ENCODE measurements around the gene TMEM164.
A peak's percentile ranks its signal among the peaks of the same experiment; 100 is the strongest.
"Not testable (repeated sequence)": the region's sequence is repeated elsewhere in the genome, so short reads cannot be mapped to it uniquely, and the experiment has no call there.

Gene TMEM164

DNA sequence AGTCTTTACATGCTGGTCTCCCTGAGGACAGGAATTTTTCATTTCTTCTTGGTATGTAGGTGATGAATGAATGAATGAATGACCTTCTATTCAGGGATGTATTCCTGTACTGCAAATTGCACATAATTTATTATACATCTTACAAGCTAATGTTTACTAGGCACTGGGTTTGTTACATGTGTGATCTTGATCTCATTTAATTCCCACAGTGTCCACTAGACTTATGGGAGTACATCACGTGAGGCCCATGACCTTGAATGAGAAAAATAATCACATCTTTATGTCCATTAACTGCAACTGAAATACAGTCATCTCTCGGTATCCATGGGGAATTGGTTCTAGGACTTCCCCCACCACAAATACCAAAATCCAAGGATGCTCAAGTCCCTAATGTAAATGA is 150.3 kb downstream of the TMEM164 start:
- ChIA-PET POLR2A (ENCODE audit: low non-redundant PET) (interaction anchor here (0.6 kb wide), 1 partner anchor 135 kb away, joined by 3 read pairs; no protein-coding TSS in a partner anchor), CTCF (interaction anchor here (0.6 kb wide), 1 partner anchor 319 kb away, joined by 3 read pairs; no protein-coding TSS in a partner anchor)
- no peak overlapping the region for H3K27ac ChIP-seq
- TF ChIP-seq, protein P1, sequence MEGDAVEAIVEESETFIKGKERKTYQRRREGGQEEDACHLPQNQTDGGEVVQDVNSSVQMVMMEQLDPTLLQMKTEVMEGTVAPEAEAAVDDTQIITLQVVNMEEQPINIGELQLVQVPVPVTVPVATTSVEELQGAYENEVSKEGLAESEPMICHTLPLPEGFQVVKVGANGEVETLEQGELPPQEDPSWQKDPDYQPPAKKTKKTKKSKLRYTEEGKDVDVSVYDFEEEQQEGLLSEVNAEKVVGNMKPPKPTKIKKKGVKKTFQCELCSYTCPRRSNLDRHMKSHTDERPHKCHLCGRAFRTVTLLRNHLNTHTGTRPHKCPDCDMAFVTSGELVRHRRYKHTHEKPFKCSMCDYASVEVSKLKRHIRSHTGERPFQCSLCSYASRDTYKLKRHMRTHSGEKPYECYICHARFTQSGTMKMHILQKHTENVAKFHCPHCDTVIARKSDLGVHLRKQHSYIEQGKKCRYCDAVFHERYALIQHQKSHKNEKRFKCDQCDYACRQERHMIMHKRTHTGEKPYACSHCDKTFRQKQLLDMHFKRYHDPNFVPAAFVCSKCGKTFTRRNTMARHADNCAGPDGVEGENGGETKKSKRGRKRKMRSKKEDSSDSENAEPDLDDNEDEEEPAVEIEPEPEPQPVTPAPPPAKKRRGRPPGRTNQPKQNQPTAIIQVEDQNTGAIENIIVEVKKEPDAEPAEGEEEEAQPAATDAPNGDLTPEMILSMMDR (conservative IDR thresholded peaks at IDR 0.05; ENCODE audit: low read depth): no peak
- no peak for DNase-seq (ENCODE audit: low spot score)

DNA sequence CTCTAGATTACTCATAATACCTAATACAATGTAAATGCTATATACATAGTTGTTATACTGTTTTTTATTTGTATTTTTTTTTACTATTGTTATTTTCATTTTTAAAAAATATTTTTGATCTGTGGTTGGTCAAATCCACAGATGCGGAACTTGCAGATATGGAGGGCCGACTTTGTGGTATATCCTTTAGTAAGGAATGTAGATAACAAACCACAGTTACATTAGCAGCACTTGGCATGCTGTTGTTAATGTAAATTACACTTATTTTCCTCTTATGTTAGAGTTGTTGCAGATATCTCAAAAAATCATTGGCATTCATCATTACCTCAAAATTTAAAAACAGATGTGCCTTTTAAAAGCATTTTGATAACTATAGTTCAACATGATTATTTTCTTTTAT is 151.0 kb downstream of the TMEM164 start:
- CTCF ChIA-PET: no interaction called here

DNA sequence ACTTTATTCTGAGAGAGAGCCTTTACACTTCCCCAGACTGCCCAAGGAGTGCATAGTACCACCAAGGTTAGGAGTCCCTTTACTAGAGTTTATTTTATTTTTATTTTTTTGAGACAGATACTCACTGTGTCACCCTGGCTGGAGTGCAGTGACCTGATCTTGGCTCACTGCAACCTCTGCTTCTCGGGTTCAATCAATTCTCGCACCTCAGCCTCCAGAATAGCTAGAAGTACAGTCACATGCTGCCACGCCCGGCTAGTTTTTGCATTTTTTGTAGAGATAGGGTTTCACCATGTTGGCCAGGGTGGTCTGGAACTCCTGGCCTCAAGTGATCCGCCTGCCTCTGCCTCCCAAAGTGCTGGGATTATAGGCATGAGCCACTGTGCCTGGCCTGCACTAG is 151.4 kb downstream of the TMEM164 start:
- H3K27ac ChIP-seq; POLR2A ChIA-PET (ENCODE audit: low non-redundant PET); DNase-seq (ENCODE audit: low spot score): not testable (repeated sequence)
- CTCF ChIA-PET: interaction anchor here (1.1 kb wide), 1 partner anchor 255 kb away, joined by 3 read pairs; no protein-coding TSS in a partner anchor

More for the DNA sequence above, 151.0 kb downstream of the TMEM164 start:
- no peak for DNase-seq (ENCODE audit: low spot score)
- POLR2A ChIA-PET (ENCODE audit: low non-redundant PET): interaction anchor here (0.6 kb wide), 1 partner anchor 134 kb away, joined by 3 read pairs; no protein-coding TSS in a partner anchor
- TF ChIP-seq, protein P1 (conservative IDR thresholded peaks at IDR 0.05; ENCODE audit: low read depth): no peak
- H3K27ac ChIP-seq: no peak overlapping the region

DNA sequence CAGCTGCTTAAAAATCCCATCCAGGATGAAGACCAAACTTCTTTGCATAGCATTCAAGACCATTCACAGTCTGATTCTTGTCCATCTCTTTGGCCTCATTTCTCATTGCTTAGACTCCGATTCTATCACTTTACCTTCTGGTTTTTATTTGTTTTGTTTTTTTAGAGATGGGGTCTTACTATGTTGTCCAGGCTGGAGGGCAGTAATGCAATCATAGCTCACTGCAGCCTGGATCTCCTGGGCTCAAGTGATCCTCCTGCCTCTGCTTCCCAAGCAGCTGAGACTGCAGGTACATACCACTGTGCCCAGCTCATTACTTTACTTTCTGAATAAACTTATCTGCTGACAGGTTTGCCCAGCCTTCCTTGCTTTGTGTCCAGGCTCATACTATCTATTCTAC is 152.8 kb downstream of the TMEM164 start:
- H3K27ac ChIP-seq: no peak overlapping the region
- TF ChIP-seq, protein P1 (conservative IDR thresholded peaks at IDR 0.05; ENCODE audit: low read depth): no peak
- DNase-seq (ENCODE audit: low spot score): no peak
- ChIA-PET CTCF (interaction anchor here (0.5 to 1.1 kb wide), 3 partner anchors 55 to 659 kb away, joined by 3 to 7 read pairs (median 3); no protein-coding TSS in a partner anchor), POLR2A (ENCODE audit: low non-redundant PET) (no interaction called here)

DNA sequence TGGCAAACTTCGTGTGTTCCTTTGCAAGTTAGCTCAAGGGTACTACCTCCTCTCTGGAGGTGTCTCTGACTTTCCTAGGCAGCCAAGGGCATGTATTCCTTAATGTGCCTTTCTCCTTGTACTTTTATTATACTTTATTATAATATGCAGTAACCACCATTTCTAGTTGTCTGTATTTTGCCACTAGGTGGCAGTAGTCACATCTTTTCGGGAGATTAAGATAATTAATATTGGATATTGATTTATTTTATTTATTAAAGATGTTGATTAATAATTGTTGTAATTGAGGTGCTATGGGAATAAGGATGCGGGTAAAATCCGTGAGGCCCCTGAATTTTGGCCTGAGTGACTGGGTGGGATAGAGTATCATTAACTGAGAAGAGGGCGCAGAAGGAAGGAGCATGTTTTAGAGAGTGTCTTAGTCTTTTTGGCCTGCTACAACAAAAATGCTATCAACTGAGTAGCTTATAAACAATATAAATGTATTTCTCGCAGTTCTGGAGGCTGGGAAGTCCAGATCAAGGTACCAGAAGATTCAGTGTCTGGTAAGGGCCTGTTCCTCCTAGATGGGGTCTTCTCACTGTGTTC is 153.3 kb downstream of the TMEM164 start:
- TF ChIP-seq, protein P1 (conservative IDR thresholded peaks at IDR 0.05; ENCODE audit: low read depth): peak; percentile 34; the same call in 1 of the 2 replicates
- ChIA-PET CTCF (interaction anchor here (0.7 kb wide), 1 partner anchor 660 kb away, joined by 3 read pairs; no protein-coding TSS in a partner anchor), POLR2A (ENCODE audit: low non-redundant PET) (no interaction called here)
- H3K27ac ChIP-seq: no peak overlapping the region
- no peak for DNase-seq (ENCODE audit: low spot score)

DNA sequence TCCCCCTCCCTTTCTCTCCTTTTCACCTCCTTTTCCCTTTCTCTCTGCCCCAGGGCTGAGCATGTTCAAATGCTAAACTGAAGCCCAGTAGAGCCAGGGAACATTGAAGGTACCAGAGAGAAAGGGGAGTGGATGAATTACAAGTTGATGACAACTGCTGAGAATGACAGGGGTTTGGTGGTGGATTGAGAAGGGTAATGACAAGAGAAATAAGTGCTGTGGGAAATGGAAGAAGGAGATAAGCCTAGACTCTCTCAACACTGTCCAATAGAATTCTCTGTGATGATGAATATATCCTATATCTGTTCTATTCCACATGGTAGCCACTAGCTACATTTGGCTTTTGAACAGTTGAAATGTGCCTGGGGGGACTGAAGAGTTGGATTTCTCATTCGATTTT is 154.5 kb downstream of the TMEM164 start:
- no peak overlapping the region for H3K27ac ChIP-seq
- ChIA-PET CTCF (no interaction called here), POLR2A (ENCODE audit: low non-redundant PET) (no interaction called here)
- no peak for DNase-seq (ENCODE audit: low spot score)
- TF ChIP-seq, protein P1 (conservative IDR thresholded peaks at IDR 0.05; ENCODE audit: low read depth): no peak

DNA sequence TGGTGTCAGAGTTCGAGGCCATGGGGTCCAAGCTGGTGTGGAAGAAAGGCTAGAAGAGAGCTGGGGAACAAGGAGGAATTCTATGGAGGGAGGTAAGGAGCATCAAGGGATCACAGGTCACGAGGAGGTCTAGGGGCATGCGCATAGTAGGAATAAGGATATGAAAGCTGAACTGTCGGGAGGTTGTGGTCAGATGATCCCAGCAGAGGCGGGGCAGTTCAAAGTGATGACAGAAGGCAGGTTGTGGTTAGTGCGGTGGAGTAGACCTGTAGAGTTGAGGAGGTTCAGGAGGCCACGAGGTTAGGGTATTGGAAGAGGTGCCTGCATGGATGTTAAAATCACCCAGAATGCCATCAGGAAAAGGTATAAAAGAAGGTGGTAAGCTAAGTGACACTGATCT is 156.3 kb downstream of the TMEM164 start:
- no peak overlapping the region for H3K27ac ChIP-seq
- ChIA-PET POLR2A (ENCODE audit: low non-redundant PET) (no interaction called here), CTCF (interaction anchor here (0.9 kb wide), 1 partner anchor 155 kb away, joined by 3 read pairs; no protein-coding TSS in a partner anchor)
- DNase-seq (ENCODE audit: low spot score): no peak
- TF ChIP-seq, protein P1 (conservative IDR thresholded peaks at IDR 0.05; ENCODE audit: low read depth): no peak

Measured in RWPE1 (cell line).